ENCODE results near the gene EPOP.

The EPOP gene

GRCh38 chr17:38674749-38675615 is at the start of gene EPOP:
Gene EPOP, minus strand, starts transcription at chr17:38674957. Its CDS starts 462 bp downstream, at chr17:38674495.
- peak; percentile 73 for DNase-seq (ENCODE audit: low read depth)

GRCh38 chr17:38721802-38722201 is 47.0 kb upstream of the EPOP start:
- DNase-seq (ENCODE audit: low read depth) = no peak

- DNase-seq (ENCODE audit: low read depth) = no peak
Measured at GRCh38 chr17:38720941-38721340, 46.2 kb upstream of the EPOP start.

- no peak for DNase-seq (ENCODE audit: low read depth)
Measured at GRCh38 chr17:38719943-38720641, 45.3 kb upstream of the EPOP start.

GRCh38 chr17:38719289-38719942 is 44.7 kb upstream of the EPOP start:
- DNase-seq (ENCODE audit: low read depth) = no peak

GRCh38 chr17:38717139-38717745 is 42.5 kb upstream of the EPOP start:
- no peak for DNase-seq (ENCODE audit: low read depth)

GRCh38 chr17:38716368-38717005 is 41.7 kb upstream of the EPOP start:
- DNase-seq (ENCODE audit: low read depth) = no peak

GRCh38 chr17:38715216-38715943 is 40.6 kb upstream of the EPOP start:
- DNase-seq (ENCODE audit: low read depth) = no peak

- no peak for DNase-seq (ENCODE audit: low read depth)
Measured at GRCh38 chr17:38713456-38714075, 38.8 kb upstream of the EPOP start.

GRCh38 chr17:38712593-38712992 is 37.8 kb upstream of the EPOP start:
- no peak for DNase-seq (ENCODE audit: low read depth)

GRCh38 chr17:38711792-38712571 is 37.2 kb upstream of the EPOP start:
- DNase-seq (ENCODE audit: low read depth) = no peak

GRCh38 chr17:38710985-38711384 is 36.2 kb upstream of the EPOP start:
- no peak for DNase-seq (ENCODE audit: low read depth)

GRCh38 chr17:38710604-38710962 is 35.8 kb upstream of the EPOP start:
- DNase-seq (ENCODE audit: low read depth) = no peak

GRCh38 chr17:38709864-38710603 is 35.3 kb upstream of the EPOP start:
- DNase-seq (ENCODE audit: low read depth) = no peak

GRCh38 chr17:38709104-38709820 is 34.5 kb upstream of the EPOP start:
- no peak for DNase-seq (ENCODE audit: low read depth)

GRCh38 chr17:38707678-38708351 is 33.1 kb upstream of the EPOP start:
- no peak for DNase-seq (ENCODE audit: low read depth)

- DNase-seq (ENCODE audit: low read depth) = no peak
Measured at GRCh38 chr17:38706505-38707216, 31.9 kb upstream of the EPOP start.
